Lower leg skin (tissue), 3 donors: ENCODE data around the gene LDB3.

Source experiments
- POLR2A ChIP-seq, 2 donors: fragments of 450-650 bp; IDR thresholded peaks; one replicate each; pipeline ENCODE4 v1.6.1; 2016 to 2017; ENCODE audit warnings: antibody characterized with exemption in 2 of 2, mild to moderate bottlenecking in 1 of 2, moderate library complexity in 1 of 2
- TF ChIP-seq, protein P1 (sequence below), 3 donors: fragments of 450-650 bp; IDR thresholded peaks; one replicate each; pipeline ENCODE4 v1.5.1; 2016; ENCODE audit warnings: antibody characterized with exemption in 3 of 3, mild to moderate bottlenecking in 3 of 3, moderate library complexity in 2 of 3

DNA sequence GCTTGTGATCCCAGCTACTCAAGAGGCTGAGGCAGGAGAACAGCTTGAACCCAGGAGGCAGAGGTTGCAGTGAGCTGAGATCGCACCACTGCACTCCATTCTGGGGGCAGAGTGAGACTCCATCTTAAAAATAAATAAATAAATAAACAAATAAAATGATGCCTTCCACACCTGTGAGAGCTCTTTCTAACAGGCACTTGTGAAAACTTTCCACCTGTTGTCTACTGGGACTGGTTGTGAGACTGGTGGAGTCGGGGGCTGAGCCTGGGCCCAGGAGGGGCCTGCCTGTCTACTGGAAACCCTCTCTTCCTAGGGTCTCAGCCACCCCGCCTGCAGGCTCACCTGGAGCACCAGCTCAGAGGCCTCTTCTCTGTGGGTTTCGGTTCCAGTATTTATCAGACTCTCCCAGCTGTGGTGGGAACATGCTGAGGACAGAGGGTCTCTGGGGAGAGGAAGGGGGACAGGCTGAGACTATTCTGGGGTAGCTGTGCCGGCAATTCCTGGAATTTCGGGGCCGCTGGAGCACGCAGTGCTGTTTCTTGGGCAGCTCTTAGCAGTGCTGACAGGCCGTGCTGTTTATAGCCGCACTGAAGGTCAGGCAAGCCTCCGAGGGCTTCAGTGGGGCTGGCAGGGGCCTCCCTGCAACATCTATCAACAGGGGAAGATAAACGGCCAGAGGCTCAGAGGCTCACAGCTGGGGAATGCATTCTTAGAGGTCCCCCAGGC is 3.8 kb downstream of the LDB3 start:
- TF ChIP-seq, protein P1, sequence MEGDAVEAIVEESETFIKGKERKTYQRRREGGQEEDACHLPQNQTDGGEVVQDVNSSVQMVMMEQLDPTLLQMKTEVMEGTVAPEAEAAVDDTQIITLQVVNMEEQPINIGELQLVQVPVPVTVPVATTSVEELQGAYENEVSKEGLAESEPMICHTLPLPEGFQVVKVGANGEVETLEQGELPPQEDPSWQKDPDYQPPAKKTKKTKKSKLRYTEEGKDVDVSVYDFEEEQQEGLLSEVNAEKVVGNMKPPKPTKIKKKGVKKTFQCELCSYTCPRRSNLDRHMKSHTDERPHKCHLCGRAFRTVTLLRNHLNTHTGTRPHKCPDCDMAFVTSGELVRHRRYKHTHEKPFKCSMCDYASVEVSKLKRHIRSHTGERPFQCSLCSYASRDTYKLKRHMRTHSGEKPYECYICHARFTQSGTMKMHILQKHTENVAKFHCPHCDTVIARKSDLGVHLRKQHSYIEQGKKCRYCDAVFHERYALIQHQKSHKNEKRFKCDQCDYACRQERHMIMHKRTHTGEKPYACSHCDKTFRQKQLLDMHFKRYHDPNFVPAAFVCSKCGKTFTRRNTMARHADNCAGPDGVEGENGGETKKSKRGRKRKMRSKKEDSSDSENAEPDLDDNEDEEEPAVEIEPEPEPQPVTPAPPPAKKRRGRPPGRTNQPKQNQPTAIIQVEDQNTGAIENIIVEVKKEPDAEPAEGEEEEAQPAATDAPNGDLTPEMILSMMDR (IDR thresholded peaks at IDR 0.05): no peak
- no peak for TF ChIP-seq POLR2A (IDR thresholded peaks at IDR 0.05)
